A549 (cell line): Measurements from ENCODE around the gene VPS13D. TPM values are rescaled to one million over a fixed set of nuclear protein-coding genes. Genes with fewer than 3 reads are reported as not detected.

Experiments used
- ATAC-seq, 2 experiments: fragments of 200-7000 bp in 1 of 2; fragments of >200 bp in 1 of 2; cut with Nextera tagmentation in 1 of 2; cut with Tn5 transposase in 1 of 2; 3 replicates each; pipeline versions ENCODE4 v1.8.0 to v1.9.1; 2018 to 2020; ENCODE audit warnings: mild to moderate bottlenecking in 1 of 2, moderate library complexity in 1 of 2
- CTCF ChIA-PET: fragments of 300-600 bp; sonication (Branson Sonifier 250); formaldehyde crosslinking; extraction: SDS; loops from one replicate; lab custom pipeline; 2021; ENCODE audit warnings: antibody characterized with exemption, inconsistent platforms; lab: Yijun Ruan, JAX
- POLR2A ChIA-PET: fragments of 350-600 bp; formaldehyde crosslinking; extraction: SDS; loops from one replicate; lab custom pipeline; 2021; ENCODE audit warnings: antibody characterized with exemption, inconsistent platforms; lab: Yijun Ruan, JAX
- DNase-seq, 2 experiments: peaks; one replicate each; pipeline versions ENCODE4 v3.0.0 to v3.0.0-alpha.2; 2011 to 2016; ENCODE audit warnings: low read depth in 1 of 2, low spot score in 1 of 2
- FAIRE-seq: peaks from 2 replicates; lab custom pipeline; 2011; peaks lifted over from hg19 to GRCh38; lab: Jason Lieb, UNC
- H3K27ac ChIP-seq, 2 experiments: fragments of >200 bp; sonication (Bioruptor Twin); formaldehyde crosslinking; 3 replicates each; pipeline ENCODE4 v1.5.1; 2016 to 2017
- H3K4me1 ChIP-seq: fragments of >200 bp; sonication (Bioruptor Twin); formaldehyde crosslinking; 3 replicates; pipeline ENCODE4 v1.6.1; 2016
- H3K4me2 ChIP-seq: fragments of >200 bp; sonication (Bioruptor Twin); formaldehyde crosslinking; 3 replicates; pipeline ENCODE4 v1.6.1; 2016
- H3K4me3 ChIP-seq: fragments of >200 bp; sonication (Bioruptor Twin); formaldehyde crosslinking; 3 replicates; pipeline ENCODE4 v1.5.1; 2016
- H3K9me3 ChIP-seq: fragments of >200 bp; sonication (Bioruptor Twin); formaldehyde crosslinking; 3 replicates; pipeline ENCODE4 v1.6.1; 2016
- CBX8 ChIP-seq: fragments of 200-600 bp; sonication (generic); IDR thresholded peaks from 2 replicates; pipeline ENCODE4 v1.6.1; 2016
- CHD4 ChIP-seq: fragments of 200-600 bp; sonication (generic); IDR thresholded peaks from 2 replicates; pipeline ENCODE4 v1.6.1; 2016; ENCODE audit warnings: antibody characterized with exemption, mild to moderate bottlenecking, borderline replicate concordance
- EHF ChIP-seq: fragments of 250-450 bp; sonication (Bioruptor Pico); IDR thresholded peaks from 2 replicates; pipeline ENCODE4 v1.5.0; 2020; ENCODE audit warnings: mild to moderate bottlenecking
- EHMT2 ChIP-seq: fragments of 200-600 bp; sonication (generic); IDR thresholded peaks from 2 replicates; pipeline ENCODE4 v1.6.1; 2016; ENCODE audit warnings: antibody characterized with exemption, low read depth, mild to moderate bottlenecking, moderate library complexity
- EP300 ChIP-seq, 2 experiments: fragments of >200 bp; sonication (Bioruptor Twin); formaldehyde crosslinking; IDR thresholded peaks; 2 replicates in 1 of 2; 3 replicates in 1 of 2; pipeline ENCODE4 v1.6.1; 2016 to 2017
- ESRRA ChIP-seq: fragments of 150-350 bp; IDR thresholded peaks from 2 replicates; pipeline ENCODE4 v1.6.1; 2014; ENCODE audit warnings: mild to moderate bottlenecking, low read length, borderline replicate concordance
- FOSL2 ChIP-seq, 2 experiments: fragments of 450-650 bp in 1 of 2; fragments of >200 bp in 1 of 2; sonication (Bioruptor Twin) in 1 of 2; formaldehyde crosslinking; IDR thresholded peaks; 2 replicates each; pipeline versions ENCODE4 v1.5.0 to v1.6.1; 2016 to 2020; ENCODE audit warnings: mild to moderate bottlenecking in 1 of 2, moderate library complexity in 1 of 2
- HDAC2 ChIP-seq: fragments of 200-600 bp; sonication (generic); IDR thresholded peaks from 2 replicates; pipeline ENCODE4 v1.6.1; 2016
- HOXB13 ChIP-seq: fragments of 250-450 bp; sonication (Bioruptor Pico); IDR thresholded peaks from 2 replicates; pipeline ENCODE4 v1.5.0; 2020; ENCODE audit warnings: low read depth, mild to moderate bottlenecking, moderate library complexity
- HOXB5 ChIP-seq: fragments of 250-450 bp; sonication (Bioruptor Pico); IDR thresholded peaks from 2 replicates; pipeline ENCODE4 v1.5.0; 2020; ENCODE audit warnings: mild to moderate bottlenecking, moderate library complexity
- KDM1A ChIP-seq: fragments of 200-600 bp; sonication (generic); IDR thresholded peaks from 2 replicates; pipeline ENCODE4 v1.6.1; 2016; ENCODE audit warnings: low read depth, mild to moderate bottlenecking
- KDM5A ChIP-seq: fragments of 200-600 bp; sonication (generic); IDR thresholded peaks from 2 replicates; pipeline ENCODE4 v1.6.1; 2016; ENCODE audit warnings: antibody characterized with exemption, mild to moderate bottlenecking
- MAZ ChIP-seq: fragments of 150-350 bp; IDR thresholded peaks from 2 replicates; pipeline ENCODE4 v1.6.1; 2014; ENCODE audit warnings: antibody characterized with exemption, low read depth, low read length, borderline replicate concordance
- NFE2L2 ChIP-seq: fragments of 150-350 bp; conservative IDR thresholded peaks from 2 replicates; pipeline ENCODE4 v1.6.1; 2014; ENCODE audit warnings: low read length
- NPAS2 ChIP-seq: fragments of 250-450 bp; sonication (Bioruptor Pico); IDR thresholded peaks from 2 replicates; pipeline ENCODE4 v1.8.0; 2022; ENCODE audit warnings: mild to moderate bottlenecking, moderate library complexity, borderline replicate concordance
- NR3C1 ChIP-seq: fragments of >200 bp; sonication (Bioruptor Twin); formaldehyde crosslinking; IDR thresholded peaks from 3 replicates; pipeline ENCODE4 v1.6.1; 2017
- POLR2AphosphoS2 ChIP-seq: conservative IDR thresholded peaks from 2 replicates; pipeline ENCODE4 v1.6.1; 2012; ENCODE audit warnings: low read length, improper control_type of control experiment, inconsistent platforms
- RAD21 ChIP-seq, 2 experiments: fragments of >200 bp in 1 of 2; sonication (Bioruptor Twin) in 1 of 2; formaldehyde crosslinking in 1 of 2; IDR thresholded peaks in 1 of 2; conservative IDR thresholded peaks in 1 of 2; 2 replicates in 1 of 2; 3 replicates in 1 of 2; pipeline ENCODE4 v1.6.1; 2012 to 2018; ENCODE audit warnings: inconsistent platforms in 1 of 2
- RNF2 ChIP-seq: fragments of 200-600 bp; sonication (generic); IDR thresholded peaks from 2 replicates; pipeline ENCODE4 v1.6.1; 2016; ENCODE audit warnings: low read depth, mild to moderate bottlenecking, antibody characterized with exemption, moderate library complexity, borderline replicate concordance
- SMC3 ChIP-seq: fragments of >200 bp; sonication (Bioruptor Twin); formaldehyde crosslinking; IDR thresholded peaks from 3 replicates; pipeline ENCODE4 v1.6.1; 2018; ENCODE audit warnings: inconsistent platforms
- SREBF2 ChIP-seq: fragments of 450-650 bp; IDR thresholded peaks from 2 replicates; pipeline ENCODE4 v1.6.1; 2014; ENCODE audit warnings: mild to moderate bottlenecking, moderate library complexity
- ZC3H11A ChIP-seq: fragments of 450-650 bp; IDR thresholded peaks from 2 replicates; pipeline ENCODE4 v1.6.1; 2014; ENCODE audit warnings: antibody characterized with exemption, mild to moderate bottlenecking
- WGBS: methylation state at CpG from one replicate; pipeline ENCODE4 v1.1.6; 2017; ENCODE audit errors: missing lambda C conversion rate; 5-methylcytosine and 5-hydroxymethylcytosine counted together
- polyA plus RNA-seq, 4 experiments: library from polyadenylated mRNA; depleted of rRNA in 3 of 4; stranded (reverse); fragments of >200 nt; fragmentation: RNase III in 1 of 4; extraction: RNeasy Plus Mini Kit Qiagen cat#74134 plus additional on column Dnase treatment in 1 of 4; gene quantifications; 2 replicates in 3 of 4; 3 replicates in 1 of 4; pipeline ENCODE4 v1.2.3, GENCODE V29; 2011 to 2017
- TF ChIP-seq, protein P1 (sequence below): fragments of >200 bp; sonication (Bioruptor Twin); formaldehyde crosslinking; IDR thresholded peaks from 2 replicates; pipeline ENCODE4 v1.6.1; 2016
- TF ChIP-seq, protein P2 (sequence below): fragments of 450-650 bp; IDR thresholded peaks from 2 replicates; pipeline ENCODE4 v1.6.1; 2014; ENCODE audit warnings: antibody characterized with exemption
- TF ChIP-seq, protein P3 (sequence below): fragments of >200 bp; sonication (Bioruptor Twin); formaldehyde crosslinking; IDR thresholded peaks from 3 replicates; pipeline ENCODE4 v1.5.1; 2016
- TF ChIP-seq, protein P4 (sequence below): fragments of 150-350 bp; IDR thresholded peaks from 2 replicates; pipeline ENCODE4 v1.6.1; 2014; ENCODE audit warnings: low read depth, mild to moderate bottlenecking, low read length
- TF ChIP-seq, protein P5 (sequence below): fragments of 250-450 bp; sonication (Bioruptor Pico); IDR thresholded peaks from 2 replicates; pipeline ENCODE4 v1.5.0; 2021; ENCODE audit warnings: mild to moderate bottlenecking, moderate library complexity, borderline replicate concordance

VPS13D gene
- polyA plus RNA-seq, 2 of the 4 experiments (the other 2 are of a cell fraction) = 5.4 to 15.9 TPM

DNA sequence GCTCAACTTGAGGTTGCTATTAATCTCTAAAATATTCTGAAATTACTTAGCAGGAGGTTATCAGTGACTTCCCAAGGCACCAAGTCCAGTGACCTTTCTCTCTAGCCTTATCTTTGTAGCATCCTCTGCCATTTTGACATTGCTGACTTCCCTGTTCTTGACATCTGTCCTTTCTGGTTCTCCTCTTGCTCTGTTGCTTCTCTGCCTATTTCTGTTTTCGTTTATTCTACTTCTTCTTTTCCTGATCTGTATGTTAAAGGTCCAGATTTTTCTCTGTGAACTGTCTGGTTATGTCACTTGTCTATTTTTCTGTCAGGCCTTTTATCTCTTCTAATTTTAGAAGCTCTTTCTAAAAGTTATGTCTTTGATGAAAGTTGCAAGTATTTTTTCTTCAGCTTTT is 178.8 kb downstream of the VPS13D start (continued):
- TF ChIP-seq, protein P1, sequence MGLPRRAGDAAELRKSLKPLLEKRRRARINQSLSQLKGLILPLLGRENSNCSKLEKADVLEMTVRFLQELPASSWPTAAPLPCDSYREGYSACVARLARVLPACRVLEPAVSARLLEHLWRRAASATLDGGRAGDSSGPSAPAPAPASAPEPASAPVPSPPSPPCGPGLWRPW = no peak
- TF ChIP-seq ZC3H11A (no peak), NR3C1 (no peak), CHD4 (no peak), RNF2 (no peak), HOXB5 (CRISPR knock-in tag) (no peak), NPAS2 (no peak)
- TF ChIP-seq, protein P2, sequence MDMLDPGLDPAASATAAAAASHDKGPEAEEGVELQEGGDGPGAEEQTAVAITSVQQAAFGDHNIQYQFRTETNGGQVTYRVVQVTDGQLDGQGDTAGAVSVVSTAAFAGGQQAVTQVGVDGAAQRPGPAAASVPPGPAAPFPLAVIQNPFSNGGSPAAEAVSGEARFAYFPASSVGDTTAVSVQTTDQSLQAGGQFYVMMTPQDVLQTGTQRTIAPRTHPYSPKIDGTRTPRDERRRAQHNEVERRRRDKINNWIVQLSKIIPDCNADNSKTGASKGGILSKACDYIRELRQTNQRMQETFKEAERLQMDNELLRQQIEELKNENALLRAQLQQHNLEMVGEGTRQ = no peak

DNA sequence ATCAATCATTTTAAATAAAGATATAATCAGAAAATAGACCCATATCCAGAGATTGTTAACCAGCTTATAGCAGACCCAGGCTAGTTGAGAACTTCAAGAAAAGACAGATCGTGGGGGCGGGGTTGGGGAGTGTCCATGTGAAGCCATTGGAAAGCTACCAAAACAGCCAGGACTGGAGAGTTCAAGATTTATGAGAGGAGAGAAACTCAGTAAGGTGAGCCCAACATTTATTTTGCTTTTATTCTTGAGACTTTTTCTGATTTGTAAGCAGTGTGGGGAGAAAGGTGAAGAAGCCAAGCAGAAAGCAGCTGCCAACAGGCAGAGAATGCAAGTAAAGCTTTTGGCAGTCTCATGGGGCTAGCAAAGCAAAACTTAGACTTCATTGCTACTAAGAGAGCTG is 179.9 kb downstream of the VPS13D start:
- Histone ChIP-seq H3K27ac (no peak overlapping the region), H3K4me2 (no peak overlapping the region), H3K4me1 (peaks cover 30% of the 10 kb centered on the region), H3K4me3 (no peak overlapping the region), H3K9me3 (peaks cover 27% of the 10 kb centered on the region)
- 87% methylated on average over 2 of the region's 2 CpGs for WGBS
- TF ChIP-seq POLR2AphosphoS2 (no peak), EHMT2 (no peak), KDM1A (no peak), NPAS2 (no peak), EP300 (IDR thresholded peaks at IDR 0.05) (no peak), HOXB13 (CRISPR knock-in tag) (no peak), HDAC2 (no peak), NR3C1 (no peak), SMC3 (no peak), ESRRA (no peak), CBX8 (no peak), KDM5A (no peak)
- TF ChIP-seq, protein P3, sequence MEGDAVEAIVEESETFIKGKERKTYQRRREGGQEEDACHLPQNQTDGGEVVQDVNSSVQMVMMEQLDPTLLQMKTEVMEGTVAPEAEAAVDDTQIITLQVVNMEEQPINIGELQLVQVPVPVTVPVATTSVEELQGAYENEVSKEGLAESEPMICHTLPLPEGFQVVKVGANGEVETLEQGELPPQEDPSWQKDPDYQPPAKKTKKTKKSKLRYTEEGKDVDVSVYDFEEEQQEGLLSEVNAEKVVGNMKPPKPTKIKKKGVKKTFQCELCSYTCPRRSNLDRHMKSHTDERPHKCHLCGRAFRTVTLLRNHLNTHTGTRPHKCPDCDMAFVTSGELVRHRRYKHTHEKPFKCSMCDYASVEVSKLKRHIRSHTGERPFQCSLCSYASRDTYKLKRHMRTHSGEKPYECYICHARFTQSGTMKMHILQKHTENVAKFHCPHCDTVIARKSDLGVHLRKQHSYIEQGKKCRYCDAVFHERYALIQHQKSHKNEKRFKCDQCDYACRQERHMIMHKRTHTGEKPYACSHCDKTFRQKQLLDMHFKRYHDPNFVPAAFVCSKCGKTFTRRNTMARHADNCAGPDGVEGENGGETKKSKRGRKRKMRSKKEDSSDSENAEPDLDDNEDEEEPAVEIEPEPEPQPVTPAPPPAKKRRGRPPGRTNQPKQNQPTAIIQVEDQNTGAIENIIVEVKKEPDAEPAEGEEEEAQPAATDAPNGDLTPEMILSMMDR = no peak
- ChIA-PET CTCF (no interaction called here), POLR2A (no interaction called here)
- ATAC-seq (no peak), DNase-seq (no peak), FAIRE-seq (no peak)

DNA sequence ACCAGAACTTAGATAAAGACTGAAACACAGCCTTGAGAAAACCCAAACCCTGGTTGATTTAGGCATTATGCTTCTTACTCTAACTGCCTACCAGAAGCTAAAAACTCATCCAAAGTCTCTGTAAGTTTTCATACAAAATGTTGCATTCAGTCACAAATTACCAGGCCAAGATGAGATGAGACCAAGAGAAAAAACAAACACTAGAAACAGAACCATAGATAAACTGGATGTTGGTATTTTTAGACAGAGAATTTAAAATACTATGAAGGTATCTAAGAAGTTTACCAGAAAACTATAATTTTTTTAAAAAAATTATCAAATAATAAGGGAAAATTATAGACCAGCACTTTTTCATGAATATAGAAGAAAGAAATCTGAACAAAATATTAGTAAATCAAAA is 180.5 kb downstream of the VPS13D start:
- Histone ChIP-seq H3K27ac (no peak overlapping the region), H3K9me3 (peaks cover 27% of the 10 kb centered on the region), H3K4me1 (peaks cover 25% of the 10 kb centered on the region), H3K4me2 (no peak overlapping the region), H3K4me3 (no peak overlapping the region)
- POLR2A ChIA-PET = no interaction called here
- FAIRE-seq = no peak
- DNase-seq = no peak
- CTCF ChIA-PET = interaction anchor here (0.6 kb wide), 1 partner anchor 101 kb away, joined by 3 read pairs; no protein-coding TSS in a partner anchor
- ATAC-seq = no peak
- TF ChIP-seq, protein P4, sequence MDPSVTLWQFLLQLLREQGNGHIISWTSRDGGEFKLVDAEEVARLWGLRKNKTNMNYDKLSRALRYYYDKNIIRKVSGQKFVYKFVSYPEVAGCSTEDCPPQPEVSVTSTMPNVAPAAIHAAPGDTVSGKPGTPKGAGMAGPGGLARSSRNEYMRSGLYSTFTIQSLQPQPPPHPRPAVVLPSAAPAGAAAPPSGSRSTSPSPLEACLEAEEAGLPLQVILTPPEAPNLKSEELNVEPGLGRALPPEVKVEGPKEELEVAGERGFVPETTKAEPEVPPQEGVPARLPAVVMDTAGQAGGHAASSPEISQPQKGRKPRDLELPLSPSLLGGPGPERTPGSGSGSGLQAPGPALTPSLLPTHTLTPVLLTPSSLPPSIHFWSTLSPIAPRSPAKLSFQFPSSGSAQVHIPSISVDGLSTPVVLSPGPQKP = no peak
- TF ChIP-seq, protein P5, sequence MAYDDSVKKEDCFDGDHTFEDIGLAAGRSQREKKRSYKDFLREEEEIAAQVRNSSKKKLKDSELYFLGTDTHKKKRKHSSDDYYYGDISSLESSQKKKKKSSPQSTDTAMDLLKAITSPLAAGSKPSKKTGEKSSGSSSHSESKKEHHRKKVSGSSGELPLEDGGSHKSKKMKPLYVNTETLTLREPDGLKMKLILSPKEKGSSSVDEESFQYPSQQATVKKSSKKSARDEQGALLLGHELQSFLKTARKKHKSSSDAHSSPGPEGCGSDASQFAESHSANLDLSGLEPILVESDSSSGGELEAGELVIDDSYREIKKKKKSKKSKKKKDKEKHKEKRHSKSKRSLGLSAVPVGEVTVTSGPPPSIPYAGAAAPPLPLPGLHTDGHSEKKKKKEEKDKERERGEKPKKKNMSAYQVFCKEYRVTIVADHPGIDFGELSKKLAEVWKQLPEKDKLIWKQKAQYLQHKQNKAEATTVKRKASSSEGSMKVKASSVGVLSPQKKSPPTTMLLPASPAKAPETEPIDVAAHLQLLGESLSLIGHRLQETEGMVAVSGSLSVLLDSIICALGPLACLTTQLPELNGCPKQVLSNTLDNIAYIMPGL (CRISPR knock-in tag) = no peak
- no peak for TF ChIP-seq RNF2
- TF ChIP-seq NFE2L2 = no peak
- TF ChIP-seq SREBF2 = no peak
- no peak for TF ChIP-seq RAD21 (conservative IDR thresholded peaks at IDR 0.05 in 1 of 2, IDR thresholded peaks at IDR 0.05 in 1 of 2)
- TF ChIP-seq MAZ = no peak
- no peak for TF ChIP-seq FOSL2 (IDR thresholded peaks at IDR 0.05)
- no peak for TF ChIP-seq FOSL2 (CRISPR knock-in tag; IDR thresholded peaks at IDR 0.05)
- no peak for TF ChIP-seq EHF (CRISPR knock-in tag)
